HG02798 (cell line): Measurements from ENCODE around the gene RIC3.

ENCODE experiments used
- ATAC-seq: cut with Tn5 transposase; IDR thresholded peaks from one replicate; pipeline ENCODE4 v1.9.1; 2021; ENCODE audit warnings: mild to moderate bottlenecking; ENCODE audit not compliant: unreplicated experiment, poor library complexity

The RIC3 gene

GRCh38 chr11:8056810-8057463 is 111.9 kb downstream of the RIC3 start:
- ATAC-seq = no peak
